ENCODE data around the gene PNMT. TPM values are rescaled to one million over a fixed set of nuclear protein-coding genes. Genes with fewer than 3 reads are reported as not detected.
A peak's percentile ranks its signal among the peaks of the same experiment; 100 is the strongest.

The PNMT gene
- total and polyA plus RNA-seq, 2 of the 8 experiments (the other 6 are each of a cell fraction or from before 2014, with no cell fraction given): 5.6 to 10.9 TPM

DNA sequence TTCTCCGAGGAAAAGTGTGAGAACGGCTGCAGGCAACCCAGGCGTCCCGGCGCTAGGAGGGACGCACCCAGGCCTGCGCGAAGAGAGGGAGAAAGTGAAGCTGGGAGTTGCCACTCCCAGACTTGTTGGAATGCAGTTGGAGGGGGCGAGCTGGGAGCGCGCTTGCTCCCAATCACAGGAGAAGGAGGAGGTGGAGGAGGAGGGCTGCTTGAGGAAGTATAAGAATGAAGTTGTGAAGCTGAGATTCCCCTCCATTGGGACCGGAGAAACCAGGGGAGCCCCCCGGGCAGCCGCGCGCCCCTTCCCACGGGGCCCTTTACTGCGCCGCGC is 31.5 kb downstream of the PNMT start, which contains the start of gene ERBB2 (continued):
- TF ChIP-seq EGR1 (IDR thresholded peaks at IDR 0.05; ENCODE audit: borderline replicate concordance, low read depth, low read length) (0 out of 2 replicates have a peak, but pooled peaks have one; percentile 30), POLR2AphosphoS5 (IDR thresholded peaks at IDR 0.05; ENCODE audit: low read depth, low read length) (peak; percentile 65), ASH2L (IDR thresholded peaks at IDR 0.05; ENCODE audit: low read length) (peak; percentile 62), POLR2A (IDR thresholded peaks at IDR 0.05; ENCODE audit: control extremely low read depth in 1 of 2, low read depth in 2 of 2, low read length in 2 of 2) (peak in 1 of 2 experiments; percentile 59; a peak in 1 of 3 replicates)
